ENCODE results near the gene VAT1L.

DNA sequence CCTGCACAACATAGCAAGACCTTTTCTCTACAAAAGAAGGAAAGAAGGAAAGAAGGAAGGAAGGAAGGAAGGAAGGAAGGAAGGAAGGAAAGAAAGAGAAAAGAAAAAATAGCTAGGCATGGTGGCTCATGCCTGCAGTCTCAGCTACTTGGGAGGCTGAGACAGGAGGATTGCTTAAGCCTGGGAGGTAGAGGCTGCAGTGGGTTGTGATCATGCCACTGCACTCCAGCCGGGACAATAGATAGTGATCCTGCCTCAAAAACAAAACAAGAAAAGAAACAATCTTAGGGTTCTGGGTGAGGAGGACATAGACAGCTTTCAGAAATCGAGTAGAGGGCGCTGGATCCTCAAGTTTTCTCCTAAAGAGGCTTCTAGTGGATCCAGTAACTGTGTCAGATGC lies 174.3 kb downstream of the VAT1L start:
- TF ChIP-seq, protein P1, sequence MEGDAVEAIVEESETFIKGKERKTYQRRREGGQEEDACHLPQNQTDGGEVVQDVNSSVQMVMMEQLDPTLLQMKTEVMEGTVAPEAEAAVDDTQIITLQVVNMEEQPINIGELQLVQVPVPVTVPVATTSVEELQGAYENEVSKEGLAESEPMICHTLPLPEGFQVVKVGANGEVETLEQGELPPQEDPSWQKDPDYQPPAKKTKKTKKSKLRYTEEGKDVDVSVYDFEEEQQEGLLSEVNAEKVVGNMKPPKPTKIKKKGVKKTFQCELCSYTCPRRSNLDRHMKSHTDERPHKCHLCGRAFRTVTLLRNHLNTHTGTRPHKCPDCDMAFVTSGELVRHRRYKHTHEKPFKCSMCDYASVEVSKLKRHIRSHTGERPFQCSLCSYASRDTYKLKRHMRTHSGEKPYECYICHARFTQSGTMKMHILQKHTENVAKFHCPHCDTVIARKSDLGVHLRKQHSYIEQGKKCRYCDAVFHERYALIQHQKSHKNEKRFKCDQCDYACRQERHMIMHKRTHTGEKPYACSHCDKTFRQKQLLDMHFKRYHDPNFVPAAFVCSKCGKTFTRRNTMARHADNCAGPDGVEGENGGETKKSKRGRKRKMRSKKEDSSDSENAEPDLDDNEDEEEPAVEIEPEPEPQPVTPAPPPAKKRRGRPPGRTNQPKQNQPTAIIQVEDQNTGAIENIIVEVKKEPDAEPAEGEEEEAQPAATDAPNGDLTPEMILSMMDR (IDR thresholded peaks at IDR 0.05): no peak
- no peak for TF ChIP-seq CREM (CRISPR knock-in tag; IDR thresholded peaks at IDR 0.05)
- no peak for TF ChIP-seq TEAD4 (CRISPR knock-in tag; IDR thresholded peaks at IDR 0.05)
- TF ChIP-seq ZNF138 (CRISPR knock-in tag; conservative IDR thresholded peaks at IDR 0.05): no peak
- TF ChIP-seq TCF7 (CRISPR knock-in tag; IDR thresholded peaks at IDR 0.05; ENCODE audit: low read depth): no peak
